Dendritic cell treated with granulocyte-macrophage colony-stimulating factor and Interleukin-4, amounts not matched to agents 40 ng/mL and 50 ng/mL, for 4 days (primary cell): ENCODE data around the gene IL17RE.

Experiments used
- H3K27ac Mint-ChIP-seq: one replicate; pipeline ENCODE4 v1.8.0; 2022; ENCODE audit warnings: mild to moderate bottlenecking, mixed read lengths
- H3K27me3 Mint-ChIP-seq: one replicate; pipeline ENCODE4 v1.8.0; 2022; ENCODE audit warnings: mild to moderate bottlenecking, mixed read lengths
- H3K36me3 Mint-ChIP-seq: one replicate; pipeline ENCODE4 v1.8.0; 2022; ENCODE audit warnings: low read depth, mixed read lengths
- H3K4me1 Mint-ChIP-seq: one replicate; pipeline ENCODE4 v1.8.0; 2022; ENCODE audit warnings: low read depth, mixed read lengths
- H3K4me3 Mint-ChIP-seq: one replicate; pipeline ENCODE4 v1.8.0; 2022; ENCODE audit warnings: mild to moderate bottlenecking, moderate library complexity, mixed read lengths
- H3K9me3 Mint-ChIP-seq: one replicate; pipeline ENCODE4 v1.8.0; 2022; ENCODE audit warnings: mixed read lengths
- intact Hi-C: fragments of 100-400 bp; cut with micrococcal nuclease; formaldehyde crosslinking; loops from one replicate; pipeline ENCODE4 v1.15.0; 2022

The IL17RE gene

DNA sequence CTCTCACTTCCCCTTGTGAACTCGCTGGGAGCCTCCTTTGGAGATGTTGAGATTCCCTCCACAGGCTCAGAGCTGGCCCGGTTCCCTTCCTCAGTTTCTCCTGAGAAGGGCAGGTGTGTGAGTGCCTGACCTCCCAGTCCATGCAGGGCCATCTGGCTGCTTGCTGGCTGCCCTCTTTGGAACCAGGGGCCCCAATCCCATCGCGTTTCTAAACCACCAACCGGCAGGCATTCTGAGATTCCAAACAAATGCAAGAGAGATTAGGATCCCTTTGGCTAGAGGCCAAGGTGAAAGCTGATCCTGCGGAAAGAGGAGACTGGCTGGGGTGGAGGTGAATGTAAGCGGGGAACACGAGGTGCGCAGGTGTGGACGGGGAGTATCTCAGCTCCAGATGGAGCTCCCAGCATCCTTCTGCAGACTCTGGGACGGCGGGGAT is 52.4 kb downstream of the IL17RE start:
- H3K4me3 Mint-ChIP-seq = no peak overlapping the region
- peaks cover 22% of the 10 kb centered on the region for H3K4me1 Mint-ChIP-seq
- H3K27ac Mint-ChIP-seq = no peak overlapping the region
- no peaks in the 10 kb centered on the region for H3K9me3 Mint-ChIP-seq
- no peaks in the 10 kb centered on the region for H3K36me3 Mint-ChIP-seq
- intact Hi-C loops = no loop called here
- peaks cover 22% of the 10 kb centered on the region for H3K27me3 Mint-ChIP-seq

DNA sequence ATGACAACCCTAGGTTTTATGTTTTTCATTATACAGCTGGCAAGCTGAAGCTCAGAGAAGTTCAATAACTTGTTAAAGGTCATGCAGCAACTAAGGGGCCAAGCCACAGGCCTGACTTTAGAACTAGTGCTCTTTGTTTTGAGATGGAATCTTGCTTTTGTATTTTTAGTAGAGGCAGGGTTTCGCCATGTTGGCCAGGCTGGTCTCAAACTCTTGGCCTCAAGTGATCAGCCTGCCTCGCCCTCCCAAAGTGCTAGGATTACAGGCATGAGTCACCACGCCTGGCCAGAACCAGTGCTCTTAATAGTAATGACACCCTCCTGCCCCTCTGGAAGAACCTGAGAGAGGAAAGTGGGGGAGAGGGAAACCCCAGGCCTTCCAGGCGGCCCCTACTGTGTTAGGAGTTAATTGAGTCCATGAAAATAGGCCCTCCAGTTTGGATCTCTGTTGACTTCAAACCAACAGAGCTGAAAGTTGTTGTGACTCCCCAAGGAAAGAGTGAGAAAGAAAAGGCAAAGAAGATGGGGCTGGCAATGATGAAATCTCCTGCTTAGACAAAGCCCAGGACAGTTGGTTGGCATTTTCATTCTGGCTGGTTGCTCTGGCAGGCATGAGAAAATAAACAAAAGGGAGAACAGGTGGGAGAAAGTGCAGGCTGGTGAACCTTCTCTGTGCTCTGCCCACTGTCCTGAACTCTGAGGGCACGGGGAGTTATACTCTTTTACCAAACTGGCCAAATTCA is 53.1 kb downstream of the IL17RE start:
- Mint-ChIP-seq H3K27ac (no peak overlapping the region), H3K4me1 (peaks cover 22% of the 10 kb centered on the region), H3K36me3 (peaks cover 5% of the 10 kb centered on the region), H3K9me3 (no peaks in the 10 kb centered on the region), H3K27me3 (peaks cover 18% of the 10 kb centered on the region), H3K4me3 (no peak overlapping the region)
- intact Hi-C loops = no loop called here

DNA sequence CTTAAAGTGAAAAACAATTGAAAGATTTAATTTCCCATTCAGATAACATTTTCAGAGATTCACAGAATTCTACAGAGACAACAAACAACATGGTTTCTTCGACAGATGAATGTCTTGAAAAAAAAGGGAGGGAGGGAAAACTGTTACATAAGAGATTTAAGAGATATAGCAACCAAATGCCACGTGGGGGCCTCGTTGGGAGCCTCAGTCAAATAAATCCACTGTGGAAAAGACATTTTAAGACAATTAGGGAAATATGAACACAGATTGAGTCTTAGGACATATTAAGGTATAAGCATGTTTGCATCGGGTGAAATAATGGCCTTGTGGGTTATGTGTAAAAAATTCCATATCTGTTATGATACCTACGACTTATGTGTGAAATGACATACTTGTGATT is 54.6 kb downstream of the IL17RE start:
- peaks cover 5% of the 10 kb centered on the region for H3K27me3 Mint-ChIP-seq
- H3K4me3 Mint-ChIP-seq = no peak overlapping the region
- no peak overlapping the region for H3K27ac Mint-ChIP-seq
- no peaks in the 10 kb centered on the region for H3K9me3 Mint-ChIP-seq
- intact Hi-C loops = no loop called here
- peaks cover 19% of the 10 kb centered on the region for H3K36me3 Mint-ChIP-seq
- peaks cover 10% of the 10 kb centered on the region for H3K4me1 Mint-ChIP-seq

DNA sequence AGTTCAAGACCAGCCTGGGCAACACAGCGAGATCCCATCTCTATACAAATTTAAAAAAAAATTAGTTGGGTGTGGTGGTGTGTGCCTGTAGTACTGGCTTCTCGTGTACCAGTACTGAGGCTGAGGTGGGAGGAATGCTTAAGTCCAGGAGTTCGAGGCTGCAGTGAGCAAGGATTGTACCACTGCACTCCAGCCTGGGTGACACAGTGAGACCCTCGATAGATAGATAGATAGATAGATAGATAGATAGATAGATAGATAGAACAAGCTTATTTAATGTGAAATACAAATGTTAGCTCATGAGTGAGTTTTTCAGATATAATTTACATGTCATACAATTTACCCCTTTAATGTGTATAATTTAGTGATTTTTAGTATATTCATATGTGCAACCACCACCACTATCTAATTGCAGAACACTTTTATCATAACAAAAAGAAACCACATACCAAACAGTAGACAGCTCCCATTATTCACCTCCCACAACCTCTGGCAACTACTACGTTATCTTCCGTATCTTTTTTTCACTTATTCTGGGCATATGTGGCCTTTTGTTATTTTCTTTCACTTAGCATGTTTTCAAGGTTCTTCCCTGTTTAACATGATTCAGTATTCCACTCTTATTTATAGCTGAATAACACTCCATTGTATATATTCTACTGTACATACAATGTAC is 62.7 kb downstream of the IL17RE start:
- peaks cover 98% of the 10 kb centered on the region for H3K36me3 Mint-ChIP-seq
- H3K4me3 Mint-ChIP-seq = no peak overlapping the region
- H3K4me1 Mint-ChIP-seq = no peaks in the 10 kb centered on the region
- no peak overlapping the region for H3K27ac Mint-ChIP-seq
- no peaks in the 10 kb centered on the region for H3K9me3 Mint-ChIP-seq
- no peaks in the 10 kb centered on the region for H3K27me3 Mint-ChIP-seq
- intact Hi-C loops = no loop called here
